HCT116 (cell line): ENCODE data around the gene RNF150. TPM values are rescaled to one million over a fixed set of nuclear protein-coding genes. Genes with fewer than 3 reads are reported as not detected.

Experiments used
- ATAC-seq: fragments of 200-7000 bp; cut with Tn5 transposase; 2 replicates; pipeline ENCODE4 v1.9.1; 2020; ENCODE audit warnings: mild to moderate bottlenecking, moderate library complexity
- BruUV-seq: library from RNA; stranded (reverse); fragments of 400-500 nt; replicated peaks from 2 replicates; lab custom pipeline; 2021; lab: Mats Ljungman, UMichigan
- CTCF ChIA-PET: fragments of 300-600 bp; sonication (Branson Sonifier 250); formaldehyde crosslinking; loops from one replicate; lab custom pipeline; 2021; ENCODE audit warnings: antibody characterized with exemption; lab: Charles Lee
- POLR2A ChIA-PET: fragments of 300-600, 350-600 bp; sonication (Branson Sonifier 250); formaldehyde crosslinking; loops from one replicate; lab custom pipeline; 2021; ENCODE audit warnings: antibody characterized with exemption; lab: Charles Lee
- RAD21 ChIA-PET, 2 experiments: fragments of 300-600 bp; sonication (Branson Sonifier 250); formaldehyde crosslinking; loops; one replicate each; lab custom pipeline; 2023; ENCODE audit warnings: low total read pairs in 2 of 2; ENCODE audit not compliant: uncharacterized antibody in 2 of 2, unreplicated experiment in 2 of 2, low non-redundant PET in 1 of 2; lab: Charles Lee
- DNase-seq: peaks from one replicate; pipeline ENCODE4 v3.0.0-alpha.2; 2010; ENCODE audit warnings: low read depth, low spot score
- H2AFZ ChIP-seq: fragments of 200-600 bp; shearing (Covaris generic), sonication (generic); 2 replicates; pipeline ENCODE4 v1.6.1; 2017; ENCODE audit warnings: low read depth, mixed run types, mixed read lengths, antibody characterized with exemption, low read length; ENCODE audit not compliant: poor library complexity, severe bottlenecking
- H3K27ac ChIP-seq: 2 replicates; pipeline ENCODE4 v1.5.1; 2012; ENCODE audit warnings: low read depth, low read length
- H3K27me3 ChIP-seq: fragments of 200-600 bp; sonication (generic); 2 replicates; pipeline ENCODE4 v1.6.1; 2016; ENCODE audit warnings: mixed run types, low read length, mixed read lengths; ENCODE audit not compliant: insufficient read depth
- H3K36me3 ChIP-seq, 2 experiments: fragments of 200-500 bp in 1 of 2; fragments of 200-600 bp in 1 of 2; sonication (Bioruptor generic) in 1 of 2; sonication (generic) in 1 of 2; 2 replicates each; pipeline versions ENCODE4 v1.5.1 to v1.6.1; 2014 to 2016; ENCODE audit warnings: low read length in 2 of 2, inconsistent platforms in 1 of 2, mixed read lengths in 1 of 2, mixed run types in 1 of 2; ENCODE audit not compliant: insufficient read depth in 2 of 2, control insufficient read depth in 1 of 2
- H3K4me1 ChIP-seq, 2 experiments: fragments of 200-600 bp in 1 of 2; sonication (generic) in 1 of 2; 2 replicates each; pipeline versions ENCODE4 v1.5.1 to v1.6.1; 2012 to 2017; ENCODE audit warnings: low read length in 2 of 2, inconsistent platforms in 1 of 2, mild to moderate bottlenecking in 1 of 2, mixed read lengths in 1 of 2, mixed run types in 1 of 2, moderate library complexity in 1 of 2; ENCODE audit not compliant: insufficient read depth in 2 of 2, control insufficient read depth in 1 of 2
- H3K4me2 ChIP-seq: fragments of 200-600 bp; sonication (generic); 2 replicates; pipeline ENCODE4 v1.6.1; 2017; ENCODE audit warnings: mixed run types, low read length, mixed read lengths
- H3K4me3 ChIP-seq, 2 experiments: fragments of 200-600 bp in 1 of 2; sonication (generic) in 1 of 2; replicated peaks in 1 of 2; 2 replicates each; pipeline ENCODE4 v1.5.1; 2011 to 2016; ENCODE audit warnings: low read length in 2 of 2, control low read depth in 1 of 2, low read depth in 1 of 2, mild to moderate bottlenecking in 1 of 2, mixed read lengths in 1 of 2, mixed run types in 1 of 2
- H3K79me2 ChIP-seq: fragments of 200-600 bp; sonication (generic); 2 replicates; pipeline ENCODE4 v1.6.1; 2017; ENCODE audit warnings: mild to moderate bottlenecking, mixed run types, low read length, moderate library complexity, mixed read lengths; ENCODE audit not compliant: insufficient read depth
- H3K9ac ChIP-seq: fragments of 200-600 bp; sonication (generic); 2 replicates; pipeline ENCODE4 v1.6.1; 2016; ENCODE audit warnings: low read length, mixed read lengths
- H3K9me2 ChIP-seq: fragments of 200-600 bp; sonication (generic), shearing (Covaris generic); 2 replicates; pipeline ENCODE4 v1.6.1; 2017; ENCODE audit warnings: mixed run types, mild to moderate bottlenecking, moderate library complexity; ENCODE audit not compliant: insufficient read depth
- H3K9me3 ChIP-seq, 2 experiments: fragments of 200-500 bp in 1 of 2; fragments of 200-600 bp in 1 of 2; sonication (Bioruptor generic) in 1 of 2; sonication (generic) in 1 of 2; 2 replicates each; pipeline ENCODE4 v1.6.1; 2014 to 2017; ENCODE audit warnings: low read length in 2 of 2, mixed read lengths in 2 of 2, inconsistent platforms in 1 of 2, low read depth in 1 of 2, mild to moderate bottlenecking in 1 of 2, mixed run types in 1 of 2, moderate library complexity in 1 of 2; ENCODE audit not compliant: control insufficient read depth in 1 of 2, insufficient read depth in 1 of 2
- H4K20me1 ChIP-seq: fragments of 200-600 bp; sonication (generic), shearing (Covaris generic); 2 replicates; pipeline ENCODE4 v1.6.1; 2017; ENCODE audit warnings: mixed run types, mild to moderate bottlenecking, moderate library complexity; ENCODE audit not compliant: insufficient read depth
- CBX3 ChIP-seq: IDR thresholded peaks from 2 replicates; pipeline ENCODE4 v1.6.1; 2012; ENCODE audit warnings: low read depth
- EZH2phosphoT487 ChIP-seq: fragments of 200-600 bp; IDR thresholded peaks from 2 replicates; pipeline ENCODE4 v1.6.1; 2018; ENCODE audit warnings: antibody characterized with exemption, borderline replicate concordance
- JUND ChIP-seq: IDR thresholded peaks from 2 replicates; pipeline ENCODE4 v1.6.1; 2012
- POLR2A ChIP-seq: IDR thresholded peaks from 2 replicates; pipeline ENCODE4 v1.7.0; 2011; ENCODE audit warnings: borderline replicate concordance; ENCODE audit not compliant: insufficient read depth, insufficient read length; ENCODE audit errors: extremely low read depth
- POLR2AphosphoS5 ChIP-seq: IDR thresholded peaks from 2 replicates; pipeline ENCODE4 v1.6.1; 2011; ENCODE audit warnings: mild to moderate bottlenecking, low read depth, low read length, moderate library complexity
- RAD21 ChIP-seq: IDR thresholded peaks from 2 replicates; pipeline ENCODE4 v1.6.1; 2012; ENCODE audit warnings: low read depth, mild to moderate bottlenecking
- SIN3A ChIP-seq: IDR thresholded peaks from 2 replicates; pipeline ENCODE4 v1.6.1; 2012; ENCODE audit warnings: low read depth
- SRF ChIP-seq: IDR thresholded peaks from 2 replicates; pipeline ENCODE4 v1.6.1; 2012; ENCODE audit warnings: low read depth
- TCF7L2 ChIP-seq: IDR thresholded peaks from 2 replicates; pipeline ENCODE4 v1.7.0; 2011; ENCODE audit warnings: borderline replicate concordance, inconsistent platforms; ENCODE audit not compliant: insufficient read depth, insufficient read length; ENCODE audit errors: extremely low read depth
- ZBTB33 ChIP-seq: IDR thresholded peaks from 2 replicates; pipeline ENCODE4 v1.6.1; 2011; ENCODE audit warnings: mild to moderate bottlenecking, low read length, moderate library complexity; ENCODE audit not compliant: insufficient replicate concordance; ENCODE audit errors: extremely low read depth
- ZNF274 ChIP-seq: fragments of 200-500 bp; sonication (Bioruptor generic); IDR thresholded peaks from 2 replicates; pipeline ENCODE4 v1.6.1; 2014; ENCODE audit warnings: mild to moderate bottlenecking, low read depth, low read length, inconsistent platforms
- intact Hi-C: fragments of 100-400 bp; cut with micrococcal nuclease; formaldehyde crosslinking; loops from 2 replicates; pipeline ENCODE4 v1.10.0; 2022
- total RNA-seq: library from RNA; stranded (reverse); gene quantifications from one replicate; pipeline ENCODE4 v1.2.1, GENCODE V29; 2021; ENCODE audit not compliant: unreplicated experiment
- TF ChIP-seq, protein P1 (sequence below): IDR thresholded peaks from 2 replicates; pipeline ENCODE4 v1.6.1; 2012
- TF ChIP-seq, protein P2 (sequence below), 3 experiments: fragments of 200-600 bp in 1 of 3; sonication (generic) in 1 of 3; IDR thresholded peaks in 2 of 3; conservative IDR thresholded peaks in 1 of 3; 2 replicates each; pipeline ENCODE4 v1.5.1; 2012 to 2017; ENCODE audit warnings: low read depth in 2 of 3, low read length in 2 of 3, antibody characterized with exemption in 1 of 3, borderline replicate concordance in 1 of 3, control low read depth in 1 of 3, mild to moderate bottlenecking in 1 of 3, mixed read lengths in 1 of 3, mixed run types in 1 of 3, moderate library complexity in 1 of 3; ENCODE audit not compliant: insufficient read depth in 1 of 3

The RNF150 gene
- total RNA-seq, 1 experiment from 2014 or later = 0.07 TPM

DNA sequence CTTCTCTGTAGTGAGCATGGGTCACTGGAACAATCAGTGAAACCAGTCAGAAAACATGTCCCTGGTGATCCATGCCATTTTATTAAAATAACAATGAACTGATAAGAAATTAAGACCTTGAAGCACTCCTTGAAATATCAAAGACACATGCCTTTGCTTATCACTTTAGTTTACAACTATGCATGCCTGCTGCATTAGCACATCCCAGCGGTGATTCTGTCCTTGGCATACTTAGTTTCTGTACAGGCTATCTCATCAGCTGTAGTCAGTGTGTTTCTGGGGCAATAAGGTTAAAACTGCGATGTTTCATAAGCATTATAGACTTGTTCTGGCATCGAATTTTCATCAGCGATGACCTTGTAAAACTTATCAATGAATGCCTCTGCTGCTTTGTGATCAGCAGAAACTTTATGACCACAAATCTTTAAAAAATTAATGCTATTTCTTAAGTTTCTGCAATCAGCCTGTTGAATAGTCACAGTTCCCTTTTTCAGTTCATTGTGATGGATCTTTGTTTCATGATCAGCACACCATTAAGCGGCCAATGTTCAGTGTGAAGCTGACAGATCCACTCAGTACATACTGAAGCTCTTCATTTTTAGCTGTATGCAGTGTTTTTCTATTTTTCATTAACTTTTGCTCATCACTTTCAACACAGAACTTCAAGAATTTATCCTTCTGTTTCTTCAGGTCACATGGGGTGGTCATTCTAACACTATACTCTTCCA, 150.5 kb downstream of the RNF150 start:
- Histone ChIP-seq H3K4me2 (no peak overlapping the region), H3K36me3 (no peaks in the 10 kb centered on the region), H3K9ac (no peak overlapping the region), H3K79me2 (no peaks in the 10 kb centered on the region), H3K9me2 (no peaks in the 10 kb centered on the region), H4K20me1 (no peaks in the 10 kb centered on the region), H3K4me1 (no peaks in the 10 kb centered on the region), H3K9me3 (no peaks in the 10 kb centered on the region), H2AFZ (no peak overlapping the region), H3K4me3 (no peak overlapping the region), H3K27me3 (no peaks in the 10 kb centered on the region), H3K27ac (no peak overlapping the region)
- RAD21 ChIA-PET = no interaction called here
- TF ChIP-seq JUND = no peak
- TF ChIP-seq, protein P1, sequence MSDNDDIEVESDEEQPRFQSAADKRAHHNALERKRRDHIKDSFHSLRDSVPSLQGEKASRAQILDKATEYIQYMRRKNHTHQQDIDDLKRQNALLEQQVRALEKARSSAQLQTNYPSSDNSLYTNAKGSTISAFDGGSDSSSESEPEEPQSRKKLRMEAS = no peak
- TF ChIP-seq EZH2phosphoT487 = no peak
- TF ChIP-seq ZBTB33 = no peak
- TF ChIP-seq POLR2A = no peak
- DNase-seq = no peak
- POLR2A ChIA-PET = no interaction called here
- CTCF ChIA-PET = no interaction called here
- no peak for ATAC-seq
- BruUV-seq = no TSS peak
- intact Hi-C loops = no loop called here

DNA sequence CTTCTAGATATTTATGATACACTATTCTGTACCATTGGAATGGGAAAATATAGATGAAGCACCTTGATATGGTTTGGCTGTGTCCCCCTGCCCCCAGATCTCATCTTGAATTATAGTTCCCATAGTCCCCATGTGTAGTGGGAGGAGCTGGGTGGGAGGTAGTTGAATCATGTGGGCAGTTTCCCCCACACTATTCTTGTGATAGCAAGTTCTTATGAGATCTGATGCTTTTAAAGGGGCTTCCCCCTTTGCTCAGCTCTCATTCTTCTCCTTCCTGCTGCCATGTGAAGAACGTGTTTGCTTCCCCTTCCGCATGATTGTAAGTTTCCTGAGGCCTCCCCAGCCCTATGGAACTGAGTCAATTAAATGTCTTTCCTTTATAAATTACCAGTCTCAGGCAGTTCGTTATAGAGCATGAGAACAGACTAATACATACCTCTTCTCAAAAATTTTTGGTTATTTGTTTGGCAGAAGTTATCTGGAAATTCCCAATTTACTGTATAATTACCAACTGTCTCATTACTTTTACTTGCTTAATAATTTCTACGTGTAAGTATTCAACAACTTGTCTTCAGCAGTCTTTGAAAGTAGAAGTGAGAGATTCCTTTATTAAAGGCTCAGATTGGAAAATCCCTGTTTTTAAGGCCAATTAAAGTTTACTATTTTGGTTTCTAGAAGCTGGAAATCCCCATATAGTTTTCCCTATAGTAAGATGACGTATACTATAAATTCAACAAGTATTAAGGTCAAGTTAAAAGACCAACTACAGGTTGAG, 152.7 kb downstream of the RNF150 start:
- no peaks in the 10 kb centered on the region for H3K79me2 ChIP-seq
- no peak for DNase-seq
- BruUV-seq = no TSS peak
- no peak overlapping the region for H3K4me3 ChIP-seq
- ChIA-PET CTCF (no interaction called here), RAD21 (no interaction called here), POLR2A (no interaction called here)
- intact Hi-C loops = no loop called here
- no peaks in the 10 kb centered on the region for H4K20me1 ChIP-seq
- H3K27me3 ChIP-seq = no peaks in the 10 kb centered on the region
- no peak overlapping the region for H3K4me2 ChIP-seq
- H3K9me2 ChIP-seq = no peaks in the 10 kb centered on the region
- H3K9ac ChIP-seq = no peak overlapping the region
- H2AFZ ChIP-seq = no peak overlapping the region
- H3K27ac ChIP-seq = no peak overlapping the region
- H3K9me3 ChIP-seq = no peaks in the 10 kb centered on the region
- no peaks in the 10 kb centered on the region for H3K4me1 ChIP-seq
- ATAC-seq = no peak
- no peaks in the 10 kb centered on the region for H3K36me3 ChIP-seq
- TF ChIP-seq EZH2phosphoT487 (no peak), JUND (no peak), RAD21 (no peak), SRF (no peak), ZNF274 (no peak), TCF7L2 (no peak), CBX3 (no peak), POLR2AphosphoS5 (no peak), SIN3A (no peak)
- TF ChIP-seq, protein P2, sequence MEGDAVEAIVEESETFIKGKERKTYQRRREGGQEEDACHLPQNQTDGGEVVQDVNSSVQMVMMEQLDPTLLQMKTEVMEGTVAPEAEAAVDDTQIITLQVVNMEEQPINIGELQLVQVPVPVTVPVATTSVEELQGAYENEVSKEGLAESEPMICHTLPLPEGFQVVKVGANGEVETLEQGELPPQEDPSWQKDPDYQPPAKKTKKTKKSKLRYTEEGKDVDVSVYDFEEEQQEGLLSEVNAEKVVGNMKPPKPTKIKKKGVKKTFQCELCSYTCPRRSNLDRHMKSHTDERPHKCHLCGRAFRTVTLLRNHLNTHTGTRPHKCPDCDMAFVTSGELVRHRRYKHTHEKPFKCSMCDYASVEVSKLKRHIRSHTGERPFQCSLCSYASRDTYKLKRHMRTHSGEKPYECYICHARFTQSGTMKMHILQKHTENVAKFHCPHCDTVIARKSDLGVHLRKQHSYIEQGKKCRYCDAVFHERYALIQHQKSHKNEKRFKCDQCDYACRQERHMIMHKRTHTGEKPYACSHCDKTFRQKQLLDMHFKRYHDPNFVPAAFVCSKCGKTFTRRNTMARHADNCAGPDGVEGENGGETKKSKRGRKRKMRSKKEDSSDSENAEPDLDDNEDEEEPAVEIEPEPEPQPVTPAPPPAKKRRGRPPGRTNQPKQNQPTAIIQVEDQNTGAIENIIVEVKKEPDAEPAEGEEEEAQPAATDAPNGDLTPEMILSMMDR (IDR thresholded peaks at IDR 0.05 in 2 of 3, conservative IDR thresholded peaks at IDR 0.05 in 1 of 3; ENCODE audit: borderline replicate concordance in 1 of 3, insufficient read depth in 1 of 3, low read depth in 2 of 3, low read length in 2 of 3) = no peak
